ENCODE results near the gene NUMBL.

Gene NUMBL

GRCh38 chr19:40617961-40618360, 72.5 kb downstream of the NUMBL start:
- H3K4me3 ChIP-seq (ENCODE audit: low read depth, low read length): no peak overlapping the region
- no peak for TF ChIP-seq CTCF (IDR thresholded peaks at IDR 0.05; ENCODE audit: low read depth, low read length)

GRCh38 chr19:40616941-40617340, 73.5 kb downstream of the NUMBL start:
- TF ChIP-seq CTCF (IDR thresholded peaks at IDR 0.05; ENCODE audit: low read depth, low read length): no peak
- no peak overlapping the region for H3K4me3 ChIP-seq (ENCODE audit: low read depth, low read length)

- no peak for TF ChIP-seq CTCF (IDR thresholded peaks at IDR 0.05; ENCODE audit: low read depth, low read length)
- no peak overlapping the region for H3K4me3 ChIP-seq (ENCODE audit: low read depth, low read length)
These were observed 74.3 kb downstream of the NUMBL start for GRCh38 chr19:40616178-40616577.
